ENCODE results near the gene SCAF4.
"Not testable (repeated sequence)": the region's sequence is repeated elsewhere in the genome, so short reads cannot be mapped to it uniquely, and the experiment has no call there.

SCAF4 gene

GRCh38 chr21:31656199-31657095 lies 75.5 kb downstream of the SCAF4 start:
- Histone ChIP-seq H3K4me1 (ENCODE audit: insufficient read depth, poor library complexity, severe bottlenecking) (peaks cover 3% of the 10 kb centered on the region), H3K27ac (ENCODE audit: poor library complexity, severe bottlenecking) (no peak overlapping the region), H3K4me3 (ENCODE audit: severe bottlenecking) (no peak overlapping the region), H3K36me3 (ENCODE audit: low read depth) (peaks cover 2% of the 10 kb centered on the region), H3K27me3 (ENCODE audit: insufficient read depth, poor library complexity, severe bottlenecking) (no peaks in the 10 kb centered on the region), H3K9me3 (ENCODE audit: severe bottlenecking) (no peaks in the 10 kb centered on the region)
- ATAC-seq (ENCODE audit: low read depth) = no peak
- TF ChIP-seq CTCF (IDR thresholded peaks at IDR 0.05; ENCODE audit: poor library complexity, severe bottlenecking) = no peak
- DNase-seq (ENCODE audit: low spot score) = no peak

- H3K9me3 ChIP-seq (ENCODE audit: severe bottlenecking); H3K27ac ChIP-seq (ENCODE audit: poor library complexity, severe bottlenecking); H3K4me1 ChIP-seq (ENCODE audit: insufficient read depth, poor library complexity, severe bottlenecking); H3K27me3 ChIP-seq (ENCODE audit: insufficient read depth, poor library complexity, severe bottlenecking); H3K4me3 ChIP-seq (ENCODE audit: severe bottlenecking); H3K36me3 ChIP-seq (ENCODE audit: low read depth); ATAC-seq (ENCODE audit: low read depth); DNase-seq (ENCODE audit: low spot score): not testable (repeated sequence)
These were observed 76.9 kb downstream of the SCAF4 start for GRCh38 chr21:31654821-31655580.

GRCh38 chr21:31654340-31654739 lies 77.6 kb downstream of the SCAF4 start:
- TF ChIP-seq CTCF (IDR thresholded peaks at IDR 0.05; ENCODE audit: poor library complexity, severe bottlenecking) = no peak
- H3K36me3 ChIP-seq (ENCODE audit: low read depth) = no peaks in the 10 kb centered on the region

GRCh38 chr21:31651491-31651890 lies 80.4 kb downstream of the SCAF4 start:
- ATAC-seq (ENCODE audit: low read depth); H3K27me3 ChIP-seq (ENCODE audit: insufficient read depth, poor library complexity, severe bottlenecking): not testable (repeated sequence)

More at GRCh38 chr21:31654340-31654739, 77.6 kb downstream of the SCAF4 start:
- H3K27me3 ChIP-seq (ENCODE audit: insufficient read depth, poor library complexity, severe bottlenecking) = no peaks in the 10 kb centered on the region
- H3K4me1 ChIP-seq (ENCODE audit: insufficient read depth, poor library complexity, severe bottlenecking) = peaks cover 3% of the 10 kb centered on the region
- ATAC-seq (ENCODE audit: low read depth) = no peak
- no peak for DNase-seq (ENCODE audit: low spot score)
- no peak overlapping the region for H3K4me3 ChIP-seq (ENCODE audit: severe bottlenecking)
- H3K9me3 ChIP-seq (ENCODE audit: severe bottlenecking) = no peaks in the 10 kb centered on the region
- H3K27ac ChIP-seq (ENCODE audit: poor library complexity, severe bottlenecking) = no peak overlapping the region

GRCh38 chr21:31650930-31651329 lies 81.0 kb downstream of the SCAF4 start:
- no peak for TF ChIP-seq CTCF (IDR thresholded peaks at IDR 0.05; ENCODE audit: poor library complexity, severe bottlenecking)
- ATAC-seq (ENCODE audit: low read depth) = no peak
- H3K9me3 ChIP-seq (ENCODE audit: severe bottlenecking) = no peaks in the 10 kb centered on the region
- H3K4me1 ChIP-seq (ENCODE audit: insufficient read depth, poor library complexity, severe bottlenecking) = no peaks in the 10 kb centered on the region
- DNase-seq (ENCODE audit: low spot score) = no peak
- H3K27me3 ChIP-seq (ENCODE audit: insufficient read depth, poor library complexity, severe bottlenecking) = no peaks in the 10 kb centered on the region
- H3K36me3 ChIP-seq (ENCODE audit: low read depth) = no peaks in the 10 kb centered on the region
- H3K4me3 ChIP-seq (ENCODE audit: severe bottlenecking) = no peak overlapping the region
- H3K27ac ChIP-seq (ENCODE audit: poor library complexity, severe bottlenecking) = no peak overlapping the region

More at GRCh38 chr21:31651491-31651890, 80.4 kb downstream of the SCAF4 start:
- H3K4me1 ChIP-seq (ENCODE audit: insufficient read depth, poor library complexity, severe bottlenecking); DNase-seq (ENCODE audit: low spot score); H3K4me3 ChIP-seq (ENCODE audit: severe bottlenecking); H3K27ac ChIP-seq (ENCODE audit: poor library complexity, severe bottlenecking); H3K9me3 ChIP-seq (ENCODE audit: severe bottlenecking); H3K36me3 ChIP-seq (ENCODE audit: low read depth): not testable (repeated sequence)
